NCI-H774 (cell line): ENCODE results near the gene MRPS25.

Experiments used
- DNase-seq: peaks from one replicate; lab custom pipeline; 2025; lab: John Stamatoyannopoulos, UW

MRPS25 gene

DNA sequence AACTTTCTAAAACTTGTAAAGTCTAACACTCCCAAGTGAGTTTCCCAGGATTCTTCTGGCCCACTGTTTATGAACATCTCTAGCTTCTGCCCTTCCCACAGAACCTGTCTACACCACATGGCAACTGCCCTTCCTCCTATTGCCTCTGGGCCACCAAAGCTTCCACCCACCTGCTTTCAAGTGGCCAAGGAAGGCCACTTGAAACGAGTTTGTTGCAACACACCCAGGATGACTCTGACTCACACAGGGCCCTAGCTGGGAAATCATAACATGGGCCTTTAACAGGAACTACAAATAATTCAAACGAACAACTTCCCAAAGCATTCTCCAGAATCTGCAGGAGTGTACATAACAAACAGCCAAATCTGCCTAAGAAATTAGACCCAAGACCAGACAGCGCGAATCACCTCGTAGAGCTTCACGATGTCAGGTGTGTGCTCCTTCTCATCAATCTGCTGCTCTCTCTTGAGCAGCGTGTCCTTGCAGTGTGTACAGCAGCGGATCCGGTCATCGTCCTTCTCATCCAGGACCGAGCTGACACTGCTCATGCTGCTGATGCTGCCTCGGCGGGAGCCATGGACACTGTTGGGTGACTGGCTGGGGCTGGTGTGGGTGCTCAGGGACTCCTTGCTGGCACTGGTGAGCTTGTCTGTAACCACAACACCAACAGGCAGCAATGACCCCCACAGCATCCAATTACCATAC lies 17.0 kb upstream of the MRPS25 start:
- no peak for DNase-seq

DNA sequence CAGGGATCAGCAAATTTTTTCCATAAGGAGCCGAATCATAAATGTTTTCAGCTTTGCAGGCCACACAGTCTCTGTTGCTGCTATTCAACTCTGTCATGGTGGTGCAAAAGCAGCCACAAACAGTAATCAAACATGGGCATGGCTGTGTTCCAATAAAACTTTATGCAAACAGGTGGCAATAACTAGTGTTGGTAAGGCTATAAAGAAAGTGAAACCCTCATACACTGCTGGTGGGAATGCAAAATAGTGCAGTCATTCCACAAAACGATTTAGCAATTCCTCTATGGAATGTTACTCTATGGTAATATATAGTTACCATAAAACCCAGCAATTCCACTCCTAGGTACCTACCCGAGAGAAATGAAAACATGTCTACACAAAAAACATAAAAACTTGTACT lies 14.0 kb upstream of the MRPS25 start:
- DNase-seq: no peak

DNA sequence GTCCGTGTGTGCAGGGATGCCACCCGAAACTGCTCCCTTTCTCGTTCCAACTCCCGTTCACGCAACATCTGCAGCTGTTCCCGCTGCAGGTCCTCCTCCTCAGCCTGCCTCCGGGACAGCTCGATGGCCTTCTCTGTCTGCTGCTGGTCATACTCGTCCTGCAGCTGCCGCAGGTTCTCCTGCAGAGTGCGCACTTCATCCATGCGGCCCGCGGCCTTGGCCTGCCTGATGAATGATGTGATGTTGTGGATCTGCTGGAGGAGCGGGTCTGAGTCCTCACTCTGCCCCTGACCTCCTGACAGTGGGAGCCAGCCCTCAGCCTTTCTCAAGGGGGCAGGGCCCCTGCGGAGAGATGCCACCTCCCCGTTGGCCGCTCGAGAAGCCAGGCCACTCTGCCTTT lies 9.4 kb upstream of the MRPS25 start:
- DNase-seq: no peak

DNA sequence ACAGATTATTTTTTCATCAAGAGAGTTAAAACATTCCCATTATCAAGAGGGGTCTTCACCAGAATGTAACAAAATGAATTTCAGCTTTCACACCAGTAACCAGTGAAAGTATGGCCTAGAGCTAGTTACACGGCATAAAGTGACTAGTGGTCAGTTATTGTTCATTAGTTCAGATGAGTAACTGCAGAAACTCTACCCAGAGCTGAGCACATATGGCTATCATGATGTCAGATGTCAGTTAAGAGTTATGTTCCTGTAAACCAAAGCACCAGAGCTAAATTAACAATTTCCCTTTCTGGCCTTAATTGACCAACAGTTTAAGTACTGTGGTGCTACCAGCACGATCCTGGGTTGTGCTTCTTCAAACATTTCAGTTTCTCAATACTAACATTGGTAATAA lies 6.6 kb upstream of the MRPS25 start:
- DNase-seq: no peak

DNA sequence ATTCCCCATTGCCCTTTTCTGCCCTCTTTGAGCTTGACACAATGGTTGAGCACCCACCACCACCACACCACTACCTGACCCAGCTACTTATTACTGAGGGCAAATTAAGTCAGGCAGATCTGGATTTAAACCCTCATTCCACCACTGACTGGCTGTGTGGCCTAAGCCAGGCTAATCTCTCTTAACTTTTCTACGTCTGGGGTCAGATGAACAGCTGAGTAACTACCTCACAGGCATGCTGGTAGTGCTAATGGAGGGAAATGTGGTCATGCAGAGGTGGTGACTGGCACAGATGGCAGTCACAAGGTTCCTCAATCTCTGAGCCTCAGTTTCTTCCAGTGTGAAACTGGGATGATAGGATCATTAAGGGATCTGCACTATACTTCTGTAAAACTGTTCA lies 4.3 kb upstream of the MRPS25 start:
- no peak for DNase-seq

DNA sequence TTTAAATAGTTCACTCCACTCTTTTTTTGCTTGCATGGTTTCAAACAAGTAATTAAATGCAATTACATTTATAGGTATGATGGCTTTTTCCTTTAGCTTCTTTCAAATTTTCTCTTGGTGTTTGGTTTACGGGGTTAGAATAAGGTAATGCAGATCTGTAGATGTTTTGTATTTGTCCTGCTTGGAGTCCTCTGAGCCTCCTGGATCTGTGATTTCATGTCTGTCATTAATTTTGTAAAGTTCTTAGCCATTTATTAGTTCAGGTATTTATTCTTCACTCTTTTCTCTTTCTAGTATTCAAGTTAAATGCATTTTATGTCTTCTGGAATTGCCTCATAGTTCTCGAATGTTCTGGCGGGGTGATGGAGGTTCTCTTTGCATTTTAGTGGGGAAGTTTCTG lies 1.4 kb upstream of the MRPS25 start:
- DNase-seq: no peak

DNA sequence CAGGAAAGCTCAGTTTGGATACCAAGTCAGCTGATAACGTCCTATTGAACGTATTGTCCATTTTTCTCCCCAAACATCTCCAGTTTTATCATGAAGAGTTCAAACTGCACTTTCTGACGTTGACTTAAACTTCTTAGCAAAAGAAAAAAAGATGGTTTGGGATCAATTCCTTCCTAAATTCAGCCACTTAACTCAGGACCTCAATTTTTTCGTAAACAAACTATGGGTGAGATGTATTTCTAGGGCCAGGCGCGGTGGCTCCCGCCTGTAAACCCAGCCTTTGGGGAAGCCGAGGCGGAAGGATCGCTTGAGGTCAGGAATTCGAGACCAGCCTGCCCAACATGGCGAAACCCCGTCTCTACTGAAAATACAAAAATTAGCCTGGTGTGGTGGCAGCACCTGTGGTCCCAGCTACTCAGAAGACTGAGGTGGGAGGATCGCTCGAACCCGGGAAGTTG lies 464 bp upstream of the MRPS25 start:
- DNase-seq: no peak

DNA sequence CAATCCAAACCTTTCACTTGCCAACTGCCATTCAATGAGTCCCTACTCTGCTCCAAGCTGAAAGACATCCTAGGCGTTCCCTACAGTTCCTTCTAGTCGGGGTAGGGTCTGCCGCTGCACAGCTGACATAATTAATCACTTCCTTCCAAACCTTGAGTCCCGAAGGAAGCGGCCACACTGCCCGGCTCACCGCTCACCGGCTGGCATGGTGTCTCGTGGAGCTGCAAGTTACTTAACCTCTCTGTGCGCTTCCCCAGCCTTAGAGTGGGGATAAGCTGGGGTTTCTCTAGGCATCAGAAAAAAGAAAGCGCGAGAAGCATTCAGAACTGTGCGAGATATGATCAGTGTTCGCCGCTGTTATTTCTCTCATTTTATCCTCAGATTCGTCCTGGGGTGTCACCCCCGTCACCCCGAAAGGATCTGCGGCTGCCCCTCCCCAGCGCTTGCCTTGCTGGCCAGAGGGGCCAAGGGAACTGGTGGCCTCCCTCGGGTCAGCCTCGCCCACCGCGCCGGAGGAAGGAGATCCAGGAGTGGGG lies 748 bp downstream of the MRPS25 start:
- no peak for DNase-seq

DNA sequence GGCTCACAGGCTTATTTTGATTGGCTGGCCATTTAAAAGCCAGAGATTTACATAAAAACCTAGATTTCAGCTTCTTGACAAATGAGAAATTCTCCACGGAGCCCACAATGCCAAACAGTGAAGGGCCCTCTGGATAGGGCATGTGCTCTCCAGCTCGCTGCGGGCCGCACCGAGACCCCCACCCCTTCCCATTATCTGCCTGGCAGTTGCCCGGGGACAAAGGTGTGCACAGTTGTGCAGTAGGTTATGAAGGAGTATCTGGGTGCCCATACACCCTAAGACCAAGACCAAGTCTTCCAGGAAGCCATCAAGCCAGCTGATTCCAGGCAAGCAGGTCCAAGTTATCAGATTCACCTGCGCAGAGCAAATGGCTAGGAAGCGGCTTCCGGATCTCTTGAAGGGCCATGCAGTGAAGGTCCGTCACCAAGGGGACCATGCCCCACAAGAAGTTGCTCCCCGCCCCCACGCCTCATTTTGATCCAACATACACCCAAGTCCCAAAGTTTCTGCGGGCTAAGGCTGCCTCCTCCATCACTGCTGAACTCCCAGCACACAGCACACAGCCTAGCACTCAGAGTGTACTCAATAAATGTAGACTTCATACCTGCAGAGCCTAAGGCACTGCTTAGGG lies 1.3 kb downstream of the MRPS25 start:
- DNase-seq: no peak

DNA sequence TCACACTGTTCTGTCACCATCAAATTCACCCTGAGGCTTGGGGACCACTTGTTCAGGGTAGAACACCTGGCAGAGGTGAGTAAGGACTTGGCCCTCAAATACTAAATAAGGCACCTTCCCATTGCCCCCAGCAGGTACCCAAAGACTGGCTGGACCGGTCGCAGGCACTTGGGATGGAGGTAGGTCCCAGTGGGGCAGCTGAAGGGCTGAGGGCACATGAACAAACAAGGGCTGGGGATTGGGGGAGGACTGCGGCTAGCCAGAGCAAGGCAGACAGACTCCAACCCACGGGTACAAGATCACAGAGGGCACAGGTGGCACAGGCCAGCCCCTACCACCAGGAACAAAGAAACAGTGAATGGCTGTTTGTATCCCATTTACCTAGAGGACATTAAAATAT lies 1.9 kb downstream of the MRPS25 start:
- no peak for DNase-seq

DNA sequence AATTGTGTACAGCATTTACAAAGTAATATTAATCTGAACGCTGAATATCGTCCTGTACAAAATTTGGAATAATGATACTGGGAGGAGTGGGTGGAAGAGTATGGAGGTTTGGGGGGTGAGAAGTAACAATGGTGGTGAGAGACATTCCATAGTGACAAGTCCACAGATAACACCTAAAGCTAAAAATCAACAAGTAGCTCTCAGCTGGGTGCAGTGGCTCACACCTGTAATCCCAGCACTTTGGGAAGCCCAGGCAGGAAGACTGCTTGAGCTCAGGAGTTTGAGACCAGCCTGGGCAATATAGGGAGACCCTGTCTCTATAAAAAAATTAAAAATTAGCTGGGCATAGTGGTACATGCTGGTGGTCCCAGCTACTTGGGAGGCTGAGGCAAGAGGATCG lies 5.1 kb downstream of the MRPS25 start:
- no peak for DNase-seq

DNA sequence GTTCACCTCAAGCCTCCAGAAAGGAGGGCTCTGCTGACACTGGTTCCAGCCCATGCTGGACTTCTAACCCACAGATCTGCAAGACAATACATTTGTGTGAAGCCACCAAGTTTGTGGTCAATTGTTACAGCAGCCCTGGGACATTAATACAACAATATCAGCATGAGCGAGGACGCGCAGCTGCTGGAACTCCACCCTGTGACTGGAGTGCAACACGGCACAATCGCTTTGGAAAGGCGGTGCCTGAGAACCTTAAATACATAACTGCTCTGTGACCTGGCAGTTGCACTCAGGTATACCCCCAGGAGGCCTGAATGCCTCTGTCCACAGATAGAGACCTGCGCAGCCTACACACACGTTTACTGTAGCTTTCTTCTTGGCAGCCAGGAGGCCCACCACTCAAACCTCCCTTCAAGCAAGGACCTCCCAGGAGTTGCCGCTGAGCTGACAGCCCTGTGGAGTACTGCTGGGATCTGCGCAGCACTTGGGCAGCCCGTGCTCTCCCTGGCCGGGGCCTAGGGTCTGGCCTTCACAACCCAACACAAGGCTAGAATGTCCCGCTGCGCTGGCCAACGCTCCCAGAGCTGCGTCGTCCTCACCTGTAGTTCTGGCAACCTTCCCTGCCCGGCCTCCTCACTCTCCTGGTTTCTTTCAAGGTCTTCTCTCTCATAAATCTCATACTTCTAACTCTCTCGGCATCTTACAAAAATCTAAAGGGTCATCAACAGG lies 8.3 kb downstream of the MRPS25 start:
- DNase-seq: no peak

DNA sequence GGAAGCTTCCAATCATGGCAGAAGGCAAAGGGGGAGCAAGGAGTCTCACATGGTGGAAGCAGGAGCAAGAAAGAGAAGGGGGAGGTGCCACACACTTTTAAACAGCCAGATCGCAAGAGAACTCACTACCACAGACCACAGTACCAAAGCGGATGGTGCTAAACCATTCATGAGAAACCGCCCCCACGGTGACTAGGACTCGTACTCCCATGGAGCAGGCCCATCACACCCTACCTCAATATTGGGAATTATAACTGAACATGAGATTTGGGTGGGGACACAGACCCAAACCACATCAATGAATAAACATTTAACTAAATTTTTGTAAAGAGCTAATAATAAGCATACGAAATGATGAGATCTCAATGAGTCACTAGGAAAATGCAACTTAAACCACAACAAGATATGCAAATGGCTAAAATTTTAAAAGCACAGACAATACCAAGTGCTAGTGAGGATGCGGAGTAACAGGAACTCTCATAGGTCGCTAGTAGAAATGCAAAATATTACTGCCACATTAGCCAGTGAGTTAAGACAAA lies 10.0 kb downstream of the MRPS25 start:
- no peak for DNase-seq

DNA sequence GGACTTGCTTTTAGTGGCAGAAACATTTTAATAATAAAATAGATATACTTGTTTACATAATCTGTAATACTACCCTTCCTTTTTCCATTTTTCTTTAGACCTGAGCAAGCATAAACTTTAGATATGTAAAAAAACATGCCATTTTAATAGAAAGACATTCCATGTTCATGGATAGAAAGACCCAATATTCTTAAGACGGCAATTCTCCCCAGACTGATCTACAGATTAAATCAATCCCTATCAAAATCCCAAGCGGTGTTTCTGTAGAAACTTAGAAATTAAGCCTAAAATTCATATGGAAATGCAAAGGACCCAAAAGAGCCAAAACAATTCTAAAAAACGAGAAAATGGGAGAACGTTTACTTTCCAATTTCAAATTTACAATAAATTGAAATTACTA lies 11.6 kb downstream of the MRPS25 start:
- no peak for DNase-seq

DNA sequence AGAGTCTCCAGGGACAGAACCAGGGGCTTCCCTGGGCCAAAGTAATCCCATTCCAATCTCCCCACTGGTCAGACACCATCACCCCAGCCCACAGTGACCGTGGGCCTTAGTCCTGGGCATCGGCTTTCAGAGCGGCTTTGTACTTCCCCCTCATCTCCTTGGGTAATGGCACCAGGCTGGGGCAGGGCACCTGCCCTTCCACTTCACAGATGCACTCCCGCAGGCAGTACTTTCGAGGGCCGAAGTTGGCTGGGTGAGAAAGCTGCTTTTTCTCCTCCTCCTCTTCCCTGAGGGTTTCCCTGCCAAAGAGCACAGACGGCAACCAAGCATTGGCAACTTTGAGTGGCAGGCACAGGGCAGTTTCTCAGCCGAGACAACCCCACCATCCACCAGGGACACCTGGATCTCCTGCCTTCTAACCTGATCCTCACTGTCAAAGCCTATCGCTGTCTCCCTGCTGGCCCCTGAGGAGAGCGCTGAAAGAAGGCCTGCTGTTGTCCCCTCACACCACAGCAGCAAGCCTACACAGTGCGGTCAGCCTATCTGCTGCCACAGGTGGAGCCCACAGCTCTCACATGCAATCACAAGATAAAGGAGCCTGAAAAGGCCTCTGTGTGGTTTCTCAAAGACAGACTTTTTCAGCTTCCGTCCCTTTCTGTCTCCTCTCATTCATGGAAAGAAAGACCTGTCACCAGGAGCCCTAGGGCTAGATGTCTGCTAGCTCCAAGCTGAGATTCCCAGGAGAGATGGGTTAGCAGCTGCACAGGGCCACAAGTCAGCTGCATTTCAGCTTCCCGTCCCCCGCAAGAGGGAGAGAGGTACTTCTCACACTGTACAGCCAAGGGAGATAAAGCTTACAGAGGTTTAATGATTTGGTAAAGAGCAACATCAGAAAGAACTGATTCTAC lies 12.5 kb downstream of the MRPS25 start:
- no peak for DNase-seq

DNA sequence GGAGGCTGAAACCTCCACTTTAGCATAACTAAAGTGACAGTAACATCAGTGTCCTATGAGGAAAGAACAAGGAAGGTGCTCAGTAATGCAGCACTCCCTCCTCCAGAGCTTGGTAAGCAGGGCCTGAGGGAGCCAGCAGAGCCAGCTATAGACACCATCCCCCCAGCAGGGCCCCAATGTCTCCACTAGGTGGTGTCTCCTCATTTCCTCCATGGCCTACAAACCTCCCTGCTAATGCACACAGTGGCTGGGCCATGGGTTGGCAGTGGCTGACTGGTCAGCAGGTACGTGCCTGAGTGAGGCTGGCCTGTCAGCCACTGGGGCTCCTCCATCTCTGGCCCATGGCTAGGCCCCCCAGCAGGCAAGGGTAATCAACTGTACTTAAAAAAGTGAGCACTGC lies 13.6 kb downstream of the MRPS25 start:
- DNase-seq: no peak

DNA sequence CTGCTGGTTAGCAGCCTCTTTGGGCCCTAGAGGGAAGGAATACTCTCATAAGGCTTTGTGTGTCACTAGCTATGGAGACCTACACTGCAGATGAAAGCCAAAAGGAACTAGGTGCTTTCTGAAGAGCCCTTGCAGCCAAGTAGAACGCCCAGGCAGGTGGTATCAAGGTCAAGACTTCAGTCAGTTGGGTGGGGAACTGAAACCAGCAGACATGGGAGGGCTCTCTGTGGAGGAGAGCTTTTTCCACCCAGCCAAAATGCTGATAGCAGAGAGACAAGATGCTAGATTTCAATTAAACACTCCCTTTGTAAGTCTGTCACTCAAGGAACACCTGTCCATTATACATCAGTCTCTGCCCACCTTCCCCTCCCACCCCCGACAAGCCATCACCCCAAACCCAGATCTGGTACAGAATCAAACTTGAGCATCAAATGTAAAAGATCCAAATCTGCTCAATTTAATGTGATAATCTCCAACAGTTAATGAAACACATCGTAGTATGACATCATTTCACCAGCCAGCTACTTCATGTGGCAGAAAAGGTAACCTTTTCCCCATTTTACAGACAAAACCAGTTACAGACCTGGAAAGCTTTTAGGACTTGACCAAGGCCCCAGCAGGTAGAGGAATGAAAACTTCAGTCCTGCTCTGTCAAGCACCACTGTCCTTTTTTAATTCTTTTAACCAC lies 14.6 kb downstream of the MRPS25 start:
- no peak for DNase-seq

DNA sequence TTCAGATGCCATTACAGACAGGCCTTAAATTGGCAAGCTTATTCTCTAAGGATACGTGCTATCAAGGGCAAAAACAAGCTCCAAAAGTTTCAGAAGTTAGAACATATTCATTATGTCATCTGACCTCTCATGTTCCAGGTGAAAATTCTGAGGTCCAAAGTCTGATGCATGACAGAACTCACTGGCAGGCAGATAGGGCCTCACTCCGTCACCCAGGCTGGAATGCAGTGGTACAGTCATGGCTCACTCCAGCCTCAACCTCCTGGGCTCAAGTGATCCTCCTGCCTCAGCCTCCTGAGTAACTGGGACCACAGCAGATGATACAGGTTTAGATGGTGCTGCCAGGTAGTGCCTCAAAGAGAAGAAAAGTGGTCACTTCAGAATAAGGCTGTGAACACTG lies 15.5 kb downstream of the MRPS25 start:
- DNase-seq: no peak

DNA sequence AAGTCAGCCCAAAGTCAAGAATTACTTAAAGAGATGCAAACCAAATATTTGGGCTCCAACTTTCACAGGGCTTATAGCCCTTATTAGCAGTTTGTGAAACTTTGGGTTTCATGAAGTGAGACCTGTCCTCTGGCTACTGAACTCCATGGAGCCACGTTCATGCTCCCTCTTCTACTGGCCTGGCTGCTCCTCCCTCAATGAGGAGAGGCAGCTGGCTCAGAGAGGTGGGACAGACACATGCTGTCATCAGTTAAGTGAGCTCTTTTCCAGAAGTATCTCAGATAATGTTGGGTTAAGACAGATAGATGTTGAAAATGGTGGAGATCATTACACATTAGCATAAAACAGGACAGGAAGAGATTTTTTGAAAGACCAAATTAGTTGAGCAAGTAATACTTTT lies 19.4 kb downstream of the MRPS25 start:
- no peak for DNase-seq

DNA sequence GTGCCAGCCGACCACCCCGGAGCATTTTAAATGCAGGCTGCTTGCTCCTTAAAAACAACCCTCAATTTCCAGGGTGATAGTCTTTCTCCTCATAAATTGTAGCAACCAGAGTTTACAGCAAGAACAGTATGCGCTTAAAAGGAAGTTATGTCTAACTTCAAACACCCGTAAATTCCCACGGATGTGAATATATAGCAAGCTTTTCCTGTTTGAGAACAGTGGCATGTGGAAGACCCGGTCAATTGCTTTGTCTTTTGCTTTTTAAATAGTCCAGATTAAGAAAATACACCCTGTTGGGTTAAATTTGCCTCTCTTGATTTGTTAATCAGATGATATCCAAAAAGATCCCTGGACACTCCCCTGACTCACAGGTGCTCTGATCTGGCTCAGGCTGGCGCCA lies 20.8 kb downstream of the MRPS25 start:
- DNase-seq: no peak
